Pancreas (tissue), 10 donors: ENCODE results near the gene SLC25A1. TPM values are rescaled to one million over a fixed set of nuclear protein-coding genes. Genes with fewer than 3 reads are reported as not detected.
A peak's percentile ranks its signal among the peaks of the same experiment; 100 is the strongest.

ENCODE experiments used
- ATAC-seq, 4 donors: fragments of 200-7000 bp; cut with Tn5 transposase; one replicate each; pipeline versions ENCODE4 v1.8.0 to v1.9.1; 2020; ENCODE audit warnings: mild to moderate bottlenecking in 4 of 4, moderate library complexity in 4 of 4
- DNase-seq, 6 donors: peaks; one replicate each; pipeline ENCODE4 v3.0.0-alpha.2; 2020
- FAIRE-seq: peaks from 2 replicates; lab custom pipeline; 2012; peaks lifted over from hg19 to GRCh38; lab: Jason Lieb, UNC
- H3K27ac ChIP-seq, 4 donors: fragments of 200-600 bp; sonication (generic); 1 replicate in 3 of 4; 2 replicates in 1 of 4; pipeline versions ENCODE4 v1.5.0 to v1.8.0; 2020
- H3K27me3 ChIP-seq, 4 donors: fragments of 200-600 bp; one replicate each; pipeline ENCODE4 v1.8.0; 2021
- H3K36me3 ChIP-seq, 3 donors: fragments of 200-600 bp; sonication (generic) in 1 of 3; one replicate each; pipeline versions ENCODE4 v1.5.0 to v1.8.0; 2020 to 2021
- H3K4me1 ChIP-seq, 3 donors: fragments of 200-600 bp; one replicate each; pipeline ENCODE4 v1.8.0; 2021
- H3K4me3 ChIP-seq, 4 donors: fragments of 200-600 bp; sonication (generic) in 2 of 4; one replicate each; pipeline versions ENCODE4 v1.5.0 to v1.8.0; 2020 to 2021
- H3K9me3 ChIP-seq, 4 donors: fragments of 200-600 bp; one replicate each; pipeline ENCODE4 v1.8.0; 2021
- CTCF ChIP-seq, 4 donors: fragments of 200-600 bp; sonication (generic) in 3 of 4; IDR thresholded peaks; one replicate each; pipeline versions ENCODE4 v1.5.0 to v1.8.0; 2021; ENCODE audit warnings: antibody characterized with exemption in 4 of 4
- WGBS, 2 donors: extraction: QIAGEN DNeasy Blood & Tissue Kit; methylation state at CpG; one replicate each; pipeline ENCODE4 v1.1.7; 2013; 5-methylcytosine and 5-hydroxymethylcytosine counted together
- intact Hi-C, 3 donors: fragments of 100-400 bp; cut with DNase I; formaldehyde crosslinking; loops; one replicate each; pipeline versions ENCODE4 v1.11.1 to v1.14.2; 2022
- polyA plus RNA-seq, 2 donors: library from polyadenylated mRNA; stranded (reverse); fragments of 200-250 nt; gene quantifications; one replicate each; pipeline ENCODE4 v1.2.3, GENCODE V29; 2013
- total RNA-seq, 6 donors: library from RNA; stranded (reverse); fragmentation: NEBNext Ultra II Directional in 4 of 6; extraction: Animal tissue kit (Norgen Biotek cat#: 25700) in 4 of 6; gene quantifications; one replicate each; pipeline versions ENCODE4 v1.2.1 to v1.2.4, GENCODE V29; 2021 to 2023
- donor health status: healthy with polysubstance abuse.
- donor health status: DM: no; HTN: no; CAD: no; lungs with moderate emphysema.
- donor health status: DM: no; HTN: no; CAD: no.
- donor health status: control.
- donor health status: control.
- donor health status: Bipolar disorder and iron deficiency.
- donor health status: DM: yes; HTN: yes; CAD: no.
- donor health status: DM: no; HTN: no; CAD: no.
- donor health status: DM: no; HTN: no; CAD: no.
- donor health status: DM: yes; HTN: yes; CAD: no.

SLC25A1 gene
- total and polyA plus RNA-seq, 8 donors, result 29.3 to 43.9 (median 35.9) TPM

GRCh38 chr22:19183216-19183615 is 4.7 kb upstream of the SLC25A1 start:
- FAIRE-seq (no peak), ATAC-seq (no peak), DNase-seq (no peak)
- H3K36me3 ChIP-seq, result no peaks in the 10 kb centered on the region
- intact Hi-C loops, result no loop called here
- no peaks in the 10 kb centered on the region for H3K4me1 ChIP-seq
- no peak overlapping the region for H3K27ac ChIP-seq
- H3K9me3 ChIP-seq, result no peaks in the 10 kb centered on the region
- TF ChIP-seq CTCF (IDR thresholded peaks at IDR 0.05), result no peak
- WGBS, 2 donors, result 81 to 84% methylated on average over 9 of the region's 9 CpGs
- no peak overlapping the region for H3K4me3 ChIP-seq
- H3K27me3 ChIP-seq, result no peaks in the 10 kb centered on the region

- Histone ChIP-seq H3K27me3 (no peaks in the 10 kb centered on the region), H3K36me3 (no peaks in the 10 kb centered on the region), H3K27ac (no peak overlapping the region), H3K4me3 (no peak overlapping the region), H3K4me1 (peaks cover 0 to under 1% (median 0%) of the 10 kb centered on the region in 3 donors), H3K9me3 (no peaks in the 10 kb centered on the region)
- intact Hi-C loops, result no loop called here
- DNase-seq, result no peak
- FAIRE-seq, result no peak
- WGBS, 2 donors, result 65 to 73% methylated on average over 9 of the region's 9 CpGs
- no peak for TF ChIP-seq CTCF (IDR thresholded peaks at IDR 0.05)
- no peak for ATAC-seq
Observed at GRCh38 chr22:19182472-19183157, 4.1 kb upstream of the SLC25A1 start.

DNA sequence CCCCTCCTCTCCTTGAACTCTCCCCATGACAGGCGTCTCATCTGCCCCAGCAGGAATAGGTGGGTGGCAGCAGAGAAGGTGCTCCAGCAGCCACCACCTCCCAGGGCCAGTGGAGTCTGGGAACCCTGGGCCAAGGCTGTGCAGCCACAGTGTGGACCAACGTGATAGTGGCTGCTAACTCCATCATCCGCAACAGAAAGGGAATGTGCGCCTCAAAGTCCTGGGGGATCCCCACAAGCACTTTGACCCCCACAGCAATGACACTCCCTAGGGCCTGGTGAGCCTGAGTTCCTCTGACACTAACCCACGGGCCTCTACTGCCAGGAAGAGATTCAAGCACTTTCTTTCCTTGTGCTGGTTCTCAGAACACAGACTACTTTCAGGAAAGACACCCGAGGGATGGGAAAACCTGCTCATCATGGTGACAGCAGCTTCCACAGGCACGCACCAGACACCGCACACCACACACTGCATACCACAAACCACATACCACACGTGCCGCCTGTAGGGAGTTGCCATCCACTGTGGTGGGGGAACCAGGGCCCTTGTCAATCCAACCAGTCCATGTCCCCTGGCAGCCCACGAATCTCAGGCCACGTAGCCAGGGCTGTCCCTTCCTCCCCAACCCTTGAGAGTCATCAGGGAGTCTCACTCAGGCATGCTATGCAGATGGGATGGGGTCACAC is 3.4 kb upstream of the SLC25A1 start:
- H3K4me1 ChIP-seq, result peaks cover 0 to 6% (median 6%) of the 10 kb centered on the region in 3 donors
- H3K27ac ChIP-seq, result no peak overlapping the region

DNA sequence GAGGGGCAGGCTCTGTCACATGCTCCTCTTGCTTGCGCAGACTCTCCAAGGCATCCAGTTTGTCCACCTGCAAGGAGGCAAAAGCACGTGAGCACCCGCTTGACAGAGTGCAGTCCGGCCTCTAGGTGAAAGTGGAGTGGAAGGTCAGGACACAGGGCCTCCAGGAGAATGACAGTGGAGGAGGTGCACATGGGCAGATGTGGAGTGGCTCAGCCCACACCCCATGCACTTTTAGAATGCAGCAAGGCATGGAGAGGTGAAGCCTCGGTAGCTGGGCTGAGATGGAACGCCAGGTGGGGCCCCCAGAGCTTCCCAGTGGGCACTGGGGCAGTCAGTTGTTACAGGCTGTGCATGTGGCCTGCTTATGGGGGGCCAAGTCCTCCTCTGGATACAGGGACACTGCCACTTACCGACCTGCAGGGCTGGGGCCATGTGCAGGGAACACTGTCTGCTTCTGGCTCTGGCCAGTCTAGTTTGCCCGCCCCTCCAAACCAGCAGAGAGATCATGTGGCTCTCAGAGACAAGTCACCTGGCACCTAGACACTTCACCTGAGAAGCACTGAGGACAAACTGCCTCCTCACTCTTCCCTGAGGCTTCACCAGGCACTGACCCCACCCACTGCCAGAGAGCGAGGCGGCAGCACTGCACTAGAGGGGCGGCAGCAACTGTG is 2.3 kb upstream of the SLC25A1 start:
- DNase-seq (peak in 1 of 6 donors; percentile 48), FAIRE-seq (no peak), ATAC-seq (no peak)
- Histone ChIP-seq H3K36me3 (no peaks in the 10 kb centered on the region), H3K27me3 (no peaks in the 10 kb centered on the region), H3K4me3 (no peak overlapping the region), H3K4me1 (peaks cover 0 to 7% (median 6%) of the 10 kb centered on the region in 3 donors), H3K9me3 (no peaks in the 10 kb centered on the region), H3K27ac (no peak overlapping the region)
- WGBS, 2 donors, result 90 to 92% methylated on average over 11 of the region's 11 CpGs
- intact Hi-C loops, result no loop called here
- TF ChIP-seq CTCF (IDR thresholded peaks at IDR 0.05), result no peak

More for the DNA sequence above, 3.4 kb upstream of the SLC25A1 start:
- TF ChIP-seq CTCF (IDR thresholded peaks at IDR 0.05), result no peak
- WGBS, 2 donors, result 72 to 84% methylated on average over 12 of the region's 12 CpGs
- H3K27me3 ChIP-seq, result no peaks in the 10 kb centered on the region
- H3K36me3 ChIP-seq, result no peaks in the 10 kb centered on the region
- DNase-seq, result no peak
- FAIRE-seq, result no peak
- no peak for ATAC-seq
- H3K4me3 ChIP-seq, result no peak overlapping the region
- no peaks in the 10 kb centered on the region for H3K9me3 ChIP-seq
- intact Hi-C loops, result no loop called here
